ENCODE results near the gene DSCAML1.

Gene DSCAML1

DNA sequence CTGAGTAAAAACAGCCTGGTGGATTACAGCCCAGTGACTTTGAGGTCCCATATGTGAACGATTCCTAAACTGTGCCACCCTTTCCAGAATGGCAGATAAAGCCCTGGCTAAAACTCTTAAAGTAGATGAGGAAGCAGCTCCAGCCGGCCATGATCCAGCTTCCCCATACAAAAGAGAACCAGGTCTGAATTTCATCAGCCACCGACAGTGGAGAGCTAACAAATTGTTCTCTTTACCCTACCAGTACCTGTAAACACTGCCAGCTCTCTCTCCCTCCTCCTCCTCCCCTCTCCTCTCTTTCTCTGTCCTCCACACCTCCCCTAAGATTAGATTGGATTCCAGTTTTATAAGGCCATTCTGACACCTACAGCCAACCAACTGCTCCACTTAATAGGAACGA is 176.9 kb downstream of the DSCAML1 start:
- no peak for TF ChIP-seq CTCF (IDR thresholded peaks at IDR 0.05)
- DNase-seq: peak in 1 of 2 donors; percentile 3
- Histone ChIP-seq H3K4me3 (no peak overlapping the region), H3K9me3 (peaks cover 0 to 15% (median 0%) of the 10 kb centered on the region in 3 donors), H3K27me3 (peaks cover 0 to 8% of the 10 kb centered on the region in 2 donors), H3K36me3 (no peaks in the 10 kb centered on the region), H3K27ac (no peak overlapping the region), H3K4me1 (no peaks in the 10 kb centered on the region)
- intact Hi-C loops (cut with DNase I; ENCODE audit: low total_unique reads): no loop called here

GRCh38 chr11:117619661-117620060 is 177.4 kb downstream of the DSCAML1 start:
- intact Hi-C loops (cut with DNase I; ENCODE audit: low total_unique reads): no loop called here
- Histone ChIP-seq H3K36me3 (no peaks in the 10 kb centered on the region), H3K27me3 (peaks cover 0 to 8% of the 10 kb centered on the region in 2 donors), H3K4me1 (no peaks in the 10 kb centered on the region), H3K4me3 (no peak overlapping the region), H3K9me3 (peaks cover 0 to 18% (median 0%) of the 10 kb centered on the region in 3 donors), H3K27ac (no peak overlapping the region)
- DNase-seq: no peak
- no peak for TF ChIP-seq CTCF (IDR thresholded peaks at IDR 0.05)

DNA sequence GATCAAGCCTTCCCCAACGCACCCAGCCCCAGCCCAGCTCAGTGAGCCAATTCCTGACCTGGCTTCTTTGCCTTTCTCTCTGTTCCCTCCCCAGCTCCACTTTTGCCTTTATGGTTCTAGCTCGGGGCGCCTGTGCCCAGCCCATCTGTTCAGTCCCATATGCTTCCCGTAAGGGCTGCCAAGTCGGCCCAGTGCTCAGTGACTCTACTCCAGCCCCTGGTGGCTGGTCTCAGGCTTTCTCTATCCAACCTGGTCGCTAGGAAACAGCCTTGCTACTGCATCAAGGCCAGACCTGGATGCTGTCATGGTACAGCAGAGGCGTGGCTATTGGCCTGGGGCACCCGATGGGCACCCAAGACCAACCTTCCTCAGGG is 178.0 kb downstream of the DSCAML1 start:
- no peak overlapping the region for H3K4me3 ChIP-seq
- no peaks in the 10 kb centered on the region for H3K4me1 ChIP-seq
- intact Hi-C loops (cut with DNase I; ENCODE audit: low total_unique reads): no loop called here
- no peak for TF ChIP-seq CTCF (IDR thresholded peaks at IDR 0.05)
- no peaks in the 10 kb centered on the region for H3K36me3 ChIP-seq
- H3K27ac ChIP-seq: no peak overlapping the region
- peaks cover 0 to 11% of the 10 kb centered on the region in 2 donors for H3K27me3 ChIP-seq
- DNase-seq: peak in 1 of 2 donors; percentile 28
- peaks cover 0 to 23% (median 0%) of the 10 kb centered on the region in 3 donors for H3K9me3 ChIP-seq

DNA sequence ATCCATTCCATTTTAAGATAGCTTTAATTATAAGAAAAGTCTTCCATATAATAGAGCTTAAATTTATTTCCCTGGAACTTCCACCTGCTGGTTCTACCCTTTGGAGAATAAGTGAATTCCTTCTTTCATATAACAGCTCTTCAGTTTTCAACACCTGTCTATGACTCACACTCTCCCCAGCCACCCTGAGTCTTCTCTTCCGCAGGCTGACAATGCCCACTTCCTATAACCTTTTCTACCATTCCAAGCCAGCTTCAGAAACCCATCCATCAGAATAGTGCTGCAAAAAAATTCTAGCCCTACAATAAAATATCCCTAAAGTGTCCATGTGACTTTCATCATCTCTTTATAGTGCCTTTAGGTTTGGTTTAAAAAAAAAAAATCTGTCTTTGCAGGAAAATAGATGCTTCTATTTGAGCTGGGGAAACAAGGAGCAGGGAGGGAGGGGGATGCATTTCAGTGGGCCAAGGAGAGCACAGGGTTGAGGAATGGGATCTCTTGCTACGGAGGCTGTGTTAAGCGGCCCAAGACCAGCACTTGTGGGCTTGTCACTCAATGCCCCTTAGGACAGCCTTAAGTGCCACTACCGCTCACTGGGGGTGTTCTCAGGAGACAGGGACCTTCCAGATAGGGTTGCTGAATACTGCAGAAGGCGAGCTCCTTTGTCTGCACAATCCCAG is 178.6 kb downstream of the DSCAML1 start:
- Histone ChIP-seq H3K27ac (no peak overlapping the region), H3K9me3 (peaks cover 0 to 26% (median 0%) of the 10 kb centered on the region in 3 donors), H3K4me1 (no peaks in the 10 kb centered on the region), H3K4me3 (no peak overlapping the region), H3K36me3 (no peaks in the 10 kb centered on the region), H3K27me3 (peaks cover 0 to 14% of the 10 kb centered on the region in 2 donors)
- intact Hi-C loops (cut with DNase I; ENCODE audit: low total_unique reads): no loop called here
- no peak for TF ChIP-seq CTCF (IDR thresholded peaks at IDR 0.05)
- no peak for DNase-seq

DNA sequence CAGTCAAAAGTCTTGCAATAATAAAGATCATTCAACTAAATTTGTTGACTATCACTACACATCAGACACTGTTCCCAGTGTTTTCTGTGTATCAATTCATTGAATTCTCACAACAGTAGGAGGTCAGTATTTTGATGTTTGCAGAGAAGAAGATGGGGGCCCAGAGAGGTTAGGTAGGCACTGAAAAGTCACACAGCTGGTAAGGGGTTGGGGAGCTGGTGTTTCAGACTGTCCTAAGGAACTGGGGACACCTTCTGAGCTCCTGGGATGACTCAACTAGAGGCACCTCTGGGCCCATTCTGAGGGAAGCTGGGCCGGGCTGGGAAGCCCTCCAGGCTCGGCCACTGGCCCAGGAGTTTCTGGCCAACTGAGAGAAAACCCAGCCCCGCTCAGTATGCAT is 180.0 kb downstream of the DSCAML1 start:
- Histone ChIP-seq H3K4me3 (no peak overlapping the region), H3K27me3 (peaks cover 0 to 25% of the 10 kb centered on the region in 2 donors), H3K27ac (no peak overlapping the region), H3K36me3 (no peaks in the 10 kb centered on the region), H3K9me3 (peaks cover 0 to 19% (median 0%) of the 10 kb centered on the region in 3 donors), H3K4me1 (no peaks in the 10 kb centered on the region)
- intact Hi-C loops (cut with DNase I; ENCODE audit: low total_unique reads): no loop called here
- no peak for DNase-seq
- no peak for TF ChIP-seq CTCF (IDR thresholded peaks at IDR 0.05)
